GM12878 (cell line): Measurements from ENCODE around the gene SACS. TPM values are rescaled to one million over a fixed set of nuclear protein-coding genes. Genes with fewer than 3 reads are reported as not detected.

Experiments used
- ATAC-seq: fragments of 200-7000 bp; cut with Tn5 transposase; 3 replicates; pipeline ENCODE4 v1.9.1; 2020; ENCODE audit warnings: mild to moderate bottlenecking, moderate library complexity
- BruUV-seq: library from RNA; stranded (reverse); fragments of 400-500 nt; replicated peaks from 2 replicates; lab custom pipeline; 2021; lab: Mats Ljungman, UMichigan
- CTCF ChIA-PET: fragments of 300-600 bp; sonication (Branson Sonifier 250); formaldehyde crosslinking; extraction: SDS; loops from one replicate; lab custom pipeline; 2021; ENCODE audit warnings: inconsistent platforms; lab: Yijun Ruan, JAX
- POLR2A ChIA-PET: fragments of 350-600 bp; formaldehyde crosslinking; extraction: SDS; loops from one replicate; lab custom pipeline; 2021; ENCODE audit warnings: inconsistent platforms; lab: Charles Lee
- RAD21 ChIA-PET: fragments of 300-600 bp; sonication (Branson Sonifier 250); formaldehyde crosslinking; loops from one replicate; lab custom pipeline; 2023; ENCODE audit warnings: antibody characterized with exemption; ENCODE audit not compliant: unreplicated experiment; lab: Charles Lee
- SMC1A ChIA-PET: fragments of 300-600 bp; sonication (Branson Sonifier 250); formaldehyde crosslinking; loops from one replicate; lab custom pipeline; 2023; ENCODE audit not compliant: unreplicated experiment, uncharacterized antibody; lab: Charles Lee
- DNase-seq: peaks from one replicate; pipeline ENCODE4 v3.0.0-alpha.2; 2011; ENCODE audit warnings: low read depth, low spot score
- FAIRE-seq: peaks from 3 replicates; lab custom pipeline; 2011; peaks lifted over from hg19 to GRCh38; lab: Jason Lieb, UNC
- H2AFZ ChIP-seq: 2 replicates; pipeline ENCODE4 v1.6.0; 2011; ENCODE audit warnings: low read depth, low read length, control low read depth; ENCODE audit not compliant: control insufficient read depth
- H3K27ac ChIP-seq: 2 replicates; pipeline ENCODE4 v1.5.1; 2011; ENCODE audit warnings: control low read depth; ENCODE audit not compliant: control insufficient read depth, insufficient read depth
- H3K27me3 ChIP-seq, 2 experiments: replicated peaks in 1 of 2; 2 replicates each; pipeline versions ENCODE4 v1.6.0 to v1.6.1; 2011; ENCODE audit warnings: low read length in 1 of 2; ENCODE audit not compliant: control insufficient read depth in 2 of 2, insufficient read depth in 2 of 2
- H3K36me3 ChIP-seq, 2 experiments: 2 replicates each; pipeline ENCODE4 v1.5.1; 2011; ENCODE audit warnings: low read length in 1 of 2; ENCODE audit not compliant: control insufficient read depth in 2 of 2, insufficient read depth in 2 of 2
- H3K4me1 ChIP-seq: 2 replicates; pipeline ENCODE4 v1.6.1; 2011; ENCODE audit warnings: mild to moderate bottlenecking, low read length, moderate library complexity, mixed read lengths; ENCODE audit not compliant: control insufficient read depth, insufficient read depth
- H3K4me2 ChIP-seq: 2 replicates; pipeline ENCODE4 v1.6.0; 2011; ENCODE audit warnings: control low read depth; ENCODE audit not compliant: control insufficient read depth, insufficient read depth
- H3K4me3 ChIP-seq: fragments of 200-600 bp; sonication (generic); 2 replicates; pipeline ENCODE4 v1.5.1; 2016
- H3K79me2 ChIP-seq: 2 replicates; pipeline ENCODE4 v1.6.0; 2011; ENCODE audit warnings: low read length; ENCODE audit not compliant: control insufficient read depth, insufficient read depth
- H3K9ac ChIP-seq: 2 replicates; pipeline ENCODE4 v1.8.0; 2011; ENCODE audit warnings: low read length, control low read depth, mixed read lengths; ENCODE audit not compliant: control insufficient read depth, insufficient read depth
- H3K9me3 ChIP-seq: replicated peaks from 3 replicates; pipeline ENCODE4 v1.5.1; 2011; ENCODE audit warnings: mild to moderate bottlenecking, low read length; ENCODE audit not compliant: control insufficient read depth, insufficient read depth
- H4K20me1 ChIP-seq: 2 replicates; pipeline ENCODE4 v1.6.0; 2011; ENCODE audit not compliant: control insufficient read depth, insufficient read depth
- DPF2 ChIP-seq: fragments of 450-650 bp; IDR thresholded peaks from 2 replicates; pipeline ENCODE4 v1.6.1; 2017; ENCODE audit warnings: mild to moderate bottlenecking
- ETV6 ChIP-seq, 2 experiments: fragments of 450-650 bp in 1 of 2; IDR thresholded peaks in 1 of 2; conservative IDR thresholded peaks in 1 of 2; 2 replicates each; pipeline ENCODE4 v1.6.1; 2014; ENCODE audit warnings: antibody characterized with exemption in 1 of 2, borderline replicate concordance in 1 of 2, low read depth in 1 of 2, mild to moderate bottlenecking in 1 of 2, moderate library complexity in 1 of 2
- GABPA ChIP-seq: IDR thresholded peaks from 2 replicates; pipeline ENCODE4 v1.6.1; 2014; ENCODE audit warnings: antibody characterized with exemption, low read depth, mild to moderate bottlenecking, inconsistent platforms
- MYC ChIP-seq: IDR thresholded peaks from 2 replicates; pipeline ENCODE4 v1.6.1; 2011; ENCODE audit warnings: mild to moderate bottlenecking, low read length, moderate library complexity, inconsistent platforms; ENCODE audit not compliant: insufficient read depth, insufficient replicate concordance, insufficient read length, severe bottlenecking
- PML ChIP-seq: IDR thresholded peaks from 2 replicates; pipeline ENCODE4 v1.6.1; 2012; ENCODE audit warnings: low read length, inconsistent platforms
- RFX5 ChIP-seq: IDR thresholded peaks from 2 replicates; pipeline ENCODE4 v1.6.1; 2011; ENCODE audit warnings: low read depth, low read length, improper control_type of control experiment
- SMAD1 ChIP-seq: fragments of 450-650 bp; IDR thresholded peaks from 2 replicates; pipeline ENCODE4 v1.6.1; 2018; ENCODE audit warnings: mild to moderate bottlenecking, low read depth; ENCODE audit not compliant: partially characterized antibody
- YY1 ChIP-seq: IDR thresholded peaks from 2 replicates; pipeline ENCODE4 v1.6.1; 2011; ENCODE audit warnings: low read depth, mild to moderate bottlenecking, low read length
- ZBED1 ChIP-seq: IDR thresholded peaks from 2 replicates; pipeline ENCODE4 v1.6.1; 2016; ENCODE audit warnings: borderline replicate concordance
- WGBS: methylation state at CpG from one replicate; pipeline ENCODE4 v1.1.6; 2016; ENCODE audit warnings: low lambda C conversion rate; ENCODE audit not compliant: insufficient replicate concordance, insufficient coverage; ENCODE audit errors: missing lambda C conversion rate; 5-methylcytosine and 5-hydroxymethylcytosine counted together
- in situ Hi-C: fragments of 300-500 bp; cut with MboI; formaldehyde crosslinking; loops from 9 replicates; pipeline ENCODE4 v1.14.3; 2018; ENCODE audit warnings: mixed read lengths
- intact Hi-C: fragments of 100-400 bp; cut with micrococcal nuclease; formaldehyde crosslinking; loops from one replicate; pipeline ENCODE4 v1.14.2; 2022; ENCODE audit not compliant: unreplicated experiment
- polyA plus RNA-seq, 11 experiments: library from polyadenylated mRNA; depleted of rRNA in 4 of 11; unstranded in 6 of 11; stranded (reverse) in 5 of 11; fragments of >200 nt; fragmentation: Nextera tagmentation in 4 of 11; fragmentation: Illumina TruSeq in 1 of 11; extraction: Ambion mirVana in 4 of 11; extraction: Trizol in 1 of 11; gene quantifications; 1 replicate in 1 of 11; 2 replicates in 10 of 11; pipeline versions ENCODE4 v1.2.1 to v1.2.3, GENCODE V29; 2011 to 2016; ENCODE audit warnings: inconsistent platforms in 2 of 11, missing spikeins in 2 of 11, low read depth in 1 of 11
- total RNA-seq, 4 experiments: library from RNA; depleted of rRNA in 3 of 4; stranded (reverse); fragments of >200 nt in 3 of 4; fragmentation: Illumina TruSeq in 1 of 4; extraction: Trizol in 1 of 4; gene quantifications; 2 replicates each; pipeline versions ENCODE4 v1.2.1 to v1.2.3, GENCODE V29; 2013 to 2021
- TF ChIP-seq, protein P1 (sequence below): fragments of 450-650 bp; IDR thresholded peaks from 2 replicates; pipeline ENCODE4 v1.6.1; 2017; ENCODE audit warnings: mild to moderate bottlenecking, low read depth, inconsistent platforms; ENCODE audit not compliant: poor library complexity, severe bottlenecking
- TF ChIP-seq, protein P2 (sequence below): IDR thresholded peaks from 2 replicates; pipeline ENCODE4 v1.6.1; 2011; ENCODE audit warnings: borderline replicate concordance, low read depth, mild to moderate bottlenecking, moderate library complexity, mixed read lengths, low read length; ENCODE audit not compliant: insufficient read depth; ENCODE audit errors: extremely low read length

SACS gene
- total and polyA plus RNA-seq, 10 of the 15 experiments (the other 5 are each of a cell fraction or from before 2014, with no cell fraction given): 9.9 to 74.9 (median 22.1) TPM

DNA sequence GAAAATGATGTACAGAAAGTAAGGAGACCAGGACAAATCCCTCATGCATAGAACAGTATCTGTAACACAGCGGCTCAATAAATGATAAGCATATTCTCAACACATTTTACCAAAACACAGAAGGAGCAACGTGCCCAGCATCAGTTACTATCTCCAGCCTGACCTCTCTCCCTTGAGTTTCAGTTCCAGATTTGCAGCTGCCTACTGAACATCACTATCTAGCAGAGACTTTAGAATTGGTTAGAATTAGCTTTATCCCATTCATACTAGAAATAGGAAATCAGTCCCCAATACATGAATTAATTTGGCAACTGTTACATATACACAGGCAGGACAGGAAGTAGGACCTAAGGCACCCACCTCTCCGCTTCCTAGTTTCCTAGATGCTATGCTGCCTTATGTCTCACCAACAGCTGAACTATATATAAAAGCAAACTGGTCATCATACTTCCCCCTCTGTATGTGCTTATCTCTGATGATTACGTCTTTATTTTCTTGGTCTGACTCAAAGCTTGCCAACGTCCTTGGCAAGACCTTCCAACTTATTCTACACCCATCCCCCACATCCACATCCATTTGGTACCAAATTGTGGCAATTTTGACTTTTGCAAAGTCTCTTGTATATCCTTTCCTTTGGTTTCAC lies 61.1 kb downstream of the SACS start (continued):
- TF ChIP-seq, protein P1, sequence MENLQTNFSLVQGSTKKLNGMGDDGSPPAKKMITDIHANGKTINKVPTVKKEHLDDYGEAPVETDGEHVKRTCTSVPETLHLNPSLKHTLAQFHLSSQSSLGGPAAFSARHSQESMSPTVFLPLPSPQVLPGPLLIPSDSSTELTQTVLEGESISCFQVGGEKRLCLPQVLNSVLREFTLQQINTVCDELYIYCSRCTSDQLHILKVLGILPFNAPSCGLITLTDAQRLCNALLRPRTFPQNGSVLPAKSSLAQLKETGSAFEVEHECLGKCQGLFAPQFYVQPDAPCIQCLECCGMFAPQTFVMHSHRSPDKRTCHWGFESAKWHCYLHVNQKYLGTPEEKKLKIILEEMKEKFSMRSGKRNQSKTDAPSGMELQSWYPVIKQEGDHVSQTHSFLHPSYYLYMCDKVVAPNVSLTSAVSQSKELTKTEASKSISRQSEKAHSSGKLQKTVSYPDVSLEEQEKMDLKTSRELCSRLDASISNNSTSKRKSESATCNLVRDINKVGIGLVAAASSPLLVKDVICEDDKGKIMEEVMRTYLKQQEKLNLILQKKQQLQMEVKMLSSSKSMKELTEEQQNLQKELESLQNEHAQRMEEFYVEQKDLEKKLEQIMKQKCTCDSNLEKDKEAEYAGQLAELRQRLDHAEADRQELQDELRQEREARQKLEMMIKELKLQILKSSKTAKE: no peak
- no peak for TF ChIP-seq SMAD1

DNA sequence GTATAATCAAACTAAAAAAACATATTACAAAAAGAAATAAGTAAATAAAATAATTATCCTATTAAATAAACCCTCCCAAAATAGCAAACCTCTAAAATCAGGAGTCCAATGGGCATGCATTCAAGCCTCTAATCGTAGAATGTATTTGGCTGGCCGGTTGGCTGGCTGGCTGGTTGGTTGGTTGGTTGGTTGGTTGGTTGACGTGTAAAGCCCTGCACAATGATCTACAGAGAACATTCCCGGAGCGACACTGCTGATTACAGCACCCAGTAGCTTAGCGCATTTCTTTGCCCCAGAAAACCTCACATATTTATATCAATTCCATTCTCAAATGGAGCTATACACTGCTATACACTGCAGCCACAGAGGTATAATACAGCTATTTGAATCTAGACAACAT lies 65.6 kb downstream of the SACS start:
- no peak overlapping the region for H3K4me2 ChIP-seq
- in situ Hi-C loops: no loop called here
- DNase-seq: no peak
- peaks cover 14% of the 10 kb centered on the region for H3K79me2 ChIP-seq
- POLR2A ChIA-PET: no interaction called here
- no TSS peak for BruUV-seq
- H3K4me1 ChIP-seq: peaks cover 6% of the 10 kb centered on the region
- no peak overlapping the region for H3K4me3 ChIP-seq
- WGBS: over 99% methylated on average over 6 of the region's 6 CpGs
- SMC1A ChIA-PET: no interaction called here
- H3K36me3 ChIP-seq: peaks cover 1 to 10% of the 10 kb centered on the region in 2 experiments; a peak in 2 of 4 replicates
- no peak for TF ChIP-seq ETV6 (conservative IDR thresholded peaks at IDR 0.05 in 1 of 2, IDR thresholded peaks at IDR 0.05 in 1 of 2; ENCODE audit: borderline replicate concordance in 1 of 2, low read depth in 1 of 2)
- no peak for TF ChIP-seq YY1
- no peak for TF ChIP-seq GABPA
- TF ChIP-seq ZBED1: no peak
- TF ChIP-seq PML: no peak
- TF ChIP-seq, protein P2, sequence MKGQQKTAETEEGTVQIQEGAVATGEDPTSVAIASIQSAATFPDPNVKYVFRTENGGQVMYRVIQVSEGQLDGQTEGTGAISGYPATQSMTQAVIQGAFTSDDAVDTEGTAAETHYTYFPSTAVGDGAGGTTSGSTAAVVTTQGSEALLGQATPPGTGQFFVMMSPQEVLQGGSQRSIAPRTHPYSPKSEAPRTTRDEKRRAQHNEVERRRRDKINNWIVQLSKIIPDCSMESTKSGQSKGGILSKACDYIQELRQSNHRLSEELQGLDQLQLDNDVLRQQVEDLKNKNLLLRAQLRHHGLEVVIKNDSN: no peak
- no peak for TF ChIP-seq DPF2
- no peak for TF ChIP-seq RFX5
- TF ChIP-seq MYC: no peak
- ATAC-seq: no peak
- RAD21 ChIA-PET: no interaction called here
- no peaks in the 10 kb centered on the region for H3K27me3 ChIP-seq
- no peak for FAIRE-seq
- no peaks in the 10 kb centered on the region for H4K20me1 ChIP-seq
- H3K9me3 ChIP-seq: no peaks in the 10 kb centered on the region
- no peak overlapping the region for H3K27ac ChIP-seq
- intact Hi-C loops: no loop called here
- CTCF ChIA-PET: interaction anchor here (1.0 kb wide), 1 partner anchor 46 kb away, joined by 5 read pairs; no protein-coding TSS in a partner anchor
- H2AFZ ChIP-seq: no peak overlapping the region
- no peak overlapping the region for H3K9ac ChIP-seq
